IPS DF 4.7 (cell line): ENCODE data around the gene CYP2F1.

Experiments
- DNase-seq: peaks from one replicate; pipeline ENCODE4 v3.0.0-alpha.2; 2013; ENCODE audit warnings: low spot score; ENCODE audit errors: extremely low read depth

CYP2F1 gene

GRCh38 chr19:41175801-41176777 is 61.9 kb downstream of the CYP2F1 start:
- peak; percentile 76 for DNase-seq
